ENCODE results near the gene TLE3.

Gene TLE3

GRCh38 chr15:70082281-70082900 lies 15.3 kb downstream of the TLE3 start:
- no peak for DNase-seq

- DNase-seq = no peak
These were observed 16.1 kb downstream of the TLE3 start for GRCh38 chr15:70081612-70082011.

- no peak for DNase-seq
These were observed 17.4 kb downstream of the TLE3 start for GRCh38 chr15:70080347-70080746.

DNA sequence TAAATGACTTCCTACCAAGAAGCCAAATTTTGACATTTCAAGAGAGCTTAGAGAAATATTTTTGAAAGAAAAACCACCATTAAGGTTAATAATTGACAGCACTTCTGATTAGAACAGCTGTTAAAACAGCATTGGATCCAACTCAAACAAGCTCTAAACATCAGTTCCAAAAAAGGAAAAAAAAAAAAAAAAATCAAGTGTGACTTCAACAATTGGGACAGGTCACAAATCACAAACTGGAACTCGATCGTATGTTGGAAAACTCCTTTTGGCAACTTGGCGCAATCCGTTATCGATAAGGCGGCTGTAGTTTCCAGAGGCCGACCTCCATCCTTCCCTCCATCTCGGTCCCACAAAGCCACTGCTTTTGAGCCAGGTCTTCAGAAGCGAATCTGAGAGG lies 17.8 kb downstream of the TLE3 start:
- no peak for DNase-seq

DNA sequence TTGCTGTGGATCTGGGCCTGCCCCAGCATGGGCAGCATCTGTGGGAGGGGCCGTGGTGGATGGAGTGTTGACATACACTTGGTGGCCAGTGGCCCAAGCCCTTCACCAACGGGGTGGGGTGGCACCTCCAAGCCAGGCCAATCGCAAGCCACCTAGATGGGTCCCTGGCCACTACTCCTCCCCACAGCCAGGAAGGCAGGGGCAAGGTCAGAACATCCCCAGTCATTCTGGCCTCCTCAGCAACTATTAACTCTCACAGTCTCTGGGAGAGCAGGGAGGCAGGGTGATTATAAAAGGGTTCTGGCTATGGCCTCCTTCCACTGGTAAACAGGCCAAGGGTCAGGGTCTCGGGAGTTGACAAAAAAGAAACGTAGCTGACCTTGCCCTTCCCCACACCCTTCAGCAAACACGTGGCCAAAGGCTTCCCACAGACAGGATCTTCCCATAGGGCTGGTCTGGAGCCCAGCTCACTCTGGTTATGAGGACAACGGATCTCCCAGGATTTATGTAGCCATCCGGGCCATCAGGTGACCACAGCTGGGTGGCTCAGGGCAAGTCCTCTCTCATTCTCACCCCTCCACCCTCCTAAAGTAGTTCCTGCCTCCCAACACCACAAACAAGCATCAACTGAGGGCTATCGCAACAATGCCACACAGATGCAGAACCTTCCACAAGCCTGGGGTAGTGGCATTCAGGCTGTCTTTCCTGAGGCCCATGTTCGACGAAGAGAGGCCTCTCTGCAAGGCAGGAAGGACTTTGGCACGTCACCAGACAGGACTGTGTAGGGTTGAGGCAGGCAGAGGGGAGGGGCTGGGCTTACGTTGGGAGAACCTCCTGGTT lies 18.9 kb downstream of the TLE3 start:
- no peak for DNase-seq

GRCh38 chr15:70077188-70078147 lies 20.2 kb downstream of the TLE3 start:
- no peak for DNase-seq

DNA sequence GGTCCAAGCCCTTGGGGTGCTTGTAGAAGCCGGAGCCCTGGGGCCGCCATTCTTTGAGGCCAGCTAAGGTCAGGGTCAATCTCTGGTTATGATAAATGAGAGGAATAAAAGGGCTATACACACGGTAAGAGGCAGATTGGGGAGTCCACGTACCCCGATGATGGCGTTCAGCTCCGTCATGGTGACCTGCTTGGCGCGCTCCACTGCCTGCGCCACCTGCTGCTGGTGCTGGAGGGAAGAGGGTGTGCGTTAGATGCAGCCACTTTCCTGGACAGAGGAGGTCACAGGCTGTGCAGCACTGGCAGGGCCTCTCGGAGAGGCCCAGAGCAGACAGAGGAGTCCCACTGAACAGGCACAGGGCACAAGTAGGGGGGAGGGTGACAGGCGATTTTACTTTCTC lies 23.3 kb downstream of the TLE3 start:
- no peak for DNase-seq

GRCh38 chr15:70072479-70072878 lies 25.2 kb downstream of the TLE3 start:
- DNase-seq = no peak

DNA sequence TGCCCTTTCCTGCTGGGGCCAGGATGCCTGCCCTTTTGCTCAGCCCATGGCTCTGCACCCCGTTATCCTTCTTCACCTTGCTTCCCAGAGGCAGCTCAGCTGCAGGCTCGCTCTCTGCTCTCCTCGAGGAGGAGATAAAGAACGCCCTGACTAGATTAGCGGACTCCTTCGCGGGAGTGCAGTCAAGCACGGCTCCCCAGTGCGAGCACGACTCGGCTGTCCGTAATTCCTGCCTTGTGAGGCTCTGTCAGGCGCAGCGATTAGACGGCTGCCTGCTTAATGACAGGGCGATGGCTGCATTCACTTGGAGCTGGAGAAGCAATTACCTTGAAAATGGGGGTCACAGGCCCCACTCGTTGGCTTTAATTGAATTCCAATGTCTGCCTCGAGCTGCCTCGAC lies 25.9 kb downstream of the TLE3 start:
- no peak for DNase-seq

- DNase-seq = no peak
These were observed 28.0 kb downstream of the TLE3 start for GRCh38 chr15:70069716-70070115.

- DNase-seq = no peak
These were observed 28.7 kb downstream of the TLE3 start for GRCh38 chr15:70068783-70069565.

- DNase-seq = no peak
These were observed 30.0 kb downstream of the TLE3 start for GRCh38 chr15:70067681-70068080.

DNA sequence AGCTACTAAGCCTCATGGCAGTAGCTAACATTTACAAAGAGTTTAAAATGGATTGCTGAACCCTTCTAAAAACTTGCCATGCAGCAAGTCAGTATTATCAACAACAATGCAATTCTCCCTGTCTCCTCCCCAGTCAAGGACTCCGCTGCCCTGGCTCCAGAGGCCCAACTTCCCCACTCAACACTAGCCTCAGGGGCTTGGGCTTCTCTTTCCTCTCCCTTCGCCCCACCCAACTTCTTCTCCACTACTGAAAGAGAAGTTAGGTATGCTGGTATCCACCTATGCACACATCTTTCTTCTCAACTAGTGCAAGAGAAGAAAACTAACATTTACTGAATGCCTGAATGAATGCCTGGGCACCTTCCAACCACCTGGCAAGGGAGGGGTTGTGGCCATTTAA lies 30.7 kb downstream of the TLE3 start:
- DNase-seq = no peak

- no peak for DNase-seq
These were observed 31.3 kb downstream of the TLE3 start for GRCh38 chr15:70066447-70066846.

DNA sequence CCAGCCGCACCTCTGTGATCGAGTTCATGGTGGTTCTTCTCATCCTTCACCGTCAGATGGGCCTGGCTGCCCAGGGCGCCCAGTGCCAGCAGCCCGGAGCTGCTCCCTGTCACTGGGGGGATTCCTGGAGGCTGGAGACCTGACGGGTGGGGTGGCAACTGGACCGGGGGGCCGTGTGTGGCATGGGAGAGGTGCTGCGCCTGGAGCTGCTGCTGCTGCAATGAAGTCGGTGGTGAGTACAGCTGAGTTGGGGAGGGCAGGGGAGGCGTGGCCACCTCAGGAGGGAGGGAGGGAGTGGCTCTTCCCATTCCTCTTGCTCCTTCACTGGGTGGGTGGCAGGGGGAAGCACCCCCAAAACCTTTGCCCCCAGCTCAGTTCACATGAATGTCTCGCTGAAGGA lies 31.7 kb downstream of the TLE3 start:
- DNase-seq = no peak

GRCh38 chr15:70065006-70065722 lies 32.6 kb downstream of the TLE3 start:
- no peak for DNase-seq

DNA sequence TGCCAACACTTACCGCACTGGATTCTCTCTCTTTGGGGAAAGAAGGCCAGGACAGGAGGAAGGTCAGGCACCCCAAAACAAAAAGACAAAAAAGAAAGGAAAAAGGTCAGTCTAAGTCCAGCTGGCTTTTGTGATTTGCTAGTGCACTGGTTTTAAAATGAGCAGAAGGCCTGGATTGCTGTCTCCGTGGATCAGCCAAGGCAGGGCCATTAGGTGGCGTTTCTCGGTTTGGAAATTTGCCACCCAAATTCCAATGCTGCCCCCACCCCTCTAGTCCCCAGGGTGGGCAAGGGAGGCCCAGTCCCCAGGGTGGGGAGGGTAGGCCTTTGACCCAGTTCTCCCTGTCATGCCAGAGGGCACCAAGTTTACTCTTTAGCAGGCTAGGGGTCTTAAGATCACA lies 33.3 kb downstream of the TLE3 start:
- DNase-seq = no peak

DNA sequence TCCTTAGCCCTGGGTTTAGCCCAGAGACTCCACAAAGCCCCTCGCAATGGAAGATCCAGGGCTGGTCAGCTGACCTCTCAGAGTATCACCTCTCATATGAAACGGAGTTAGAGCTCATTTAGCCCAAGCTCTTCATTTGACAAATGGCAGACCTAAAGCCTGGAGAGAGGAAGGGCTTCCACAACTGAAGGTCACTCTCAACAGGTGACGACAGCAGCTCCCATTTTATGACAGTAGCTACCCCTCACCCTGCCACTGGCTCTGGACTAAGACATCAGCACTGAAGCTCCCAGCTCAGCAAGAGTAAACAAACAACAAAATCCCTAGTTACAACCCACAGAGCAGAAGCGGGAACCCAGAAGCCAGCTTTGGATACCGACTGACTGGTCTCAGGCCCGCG lies 33.7 kb downstream of the TLE3 start:
- no peak for DNase-seq

DNA sequence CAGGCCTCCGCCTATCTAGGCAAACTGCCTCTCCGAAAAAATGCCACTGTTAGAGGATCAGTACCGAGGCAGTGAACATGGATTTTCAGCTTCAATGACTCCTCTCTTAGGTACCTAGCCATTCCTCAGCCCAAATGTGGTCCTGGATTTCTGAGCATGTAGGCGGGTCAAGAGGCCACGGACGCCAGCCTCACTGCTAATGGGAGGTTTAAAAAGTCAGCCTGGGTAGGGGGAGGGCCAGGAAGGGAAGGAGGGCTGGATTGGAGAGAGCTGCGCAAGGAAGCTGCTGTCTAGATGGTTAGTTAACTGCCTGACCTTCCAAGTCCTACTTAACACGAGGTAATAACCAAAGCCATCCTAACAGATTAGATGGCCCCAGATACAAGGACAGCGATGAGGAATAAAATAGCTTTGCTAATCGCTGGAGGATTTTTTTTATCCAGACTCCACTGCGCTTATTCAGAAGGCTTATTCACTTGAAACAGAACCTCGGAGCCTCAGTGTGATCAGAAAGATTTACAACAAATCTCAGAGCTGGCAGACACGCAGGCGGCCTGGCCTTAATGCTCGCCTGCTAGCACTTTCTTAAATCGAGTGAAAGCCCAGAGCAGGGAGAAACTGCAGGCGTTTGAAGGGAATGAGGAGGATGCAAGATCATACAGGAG lies 34.3 kb downstream of the TLE3 start:
- no peak for DNase-seq

- peak; percentile 79 for DNase-seq
These were observed 35.3 kb downstream of the TLE3 start for GRCh38 chr15:70062321-70062956.

DNA sequence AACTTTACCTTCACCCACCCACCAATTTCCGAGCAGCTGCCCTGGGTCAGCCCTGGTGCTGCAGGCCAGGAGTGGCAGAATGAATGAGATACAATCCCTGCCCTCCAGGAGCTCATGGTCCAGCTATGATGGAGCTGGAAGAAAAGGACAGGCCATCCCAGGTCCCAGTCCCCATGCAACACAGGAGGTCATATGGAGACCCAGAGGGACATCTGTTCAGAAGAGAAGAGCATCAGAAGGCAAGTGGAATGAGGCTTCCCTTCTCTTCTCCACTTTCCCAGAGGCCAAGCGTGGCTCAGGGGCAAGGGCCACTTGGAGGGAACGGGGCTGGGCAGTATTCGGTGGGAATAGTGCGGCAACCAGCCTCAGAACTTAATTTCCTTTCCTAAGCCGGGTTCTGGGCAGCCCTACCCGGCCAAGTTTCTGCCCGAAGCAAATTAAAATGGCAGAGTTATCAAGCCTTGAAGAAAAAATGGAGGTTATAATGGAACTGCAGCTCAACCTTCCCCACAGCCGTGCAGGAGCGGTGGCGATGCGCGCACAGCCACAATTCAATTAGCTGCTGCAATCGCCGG lies 35.9 kb downstream of the TLE3 start:
- DNase-seq = no peak

Data from SHP77 treated with DMSO at 0.1 percent for 48 hours (cell line).